Hepatocyte (in vitro differentiated cells): Measurements from ENCODE around the gene ABHD2. TPM values are rescaled to one million over a fixed set of nuclear protein-coding genes. Genes with fewer than 3 reads are reported as not detected.
"Not testable (repeated sequence)": the region's sequence is repeated elsewhere in the genome, so short reads cannot be mapped to it uniquely, and the experiment has no call there.

ENCODE experiments used
- DNase-seq: peaks from one replicate; pipeline ENCODE4 v3.0.0-alpha.2; 2016; ENCODE audit warnings: low spot score
- H2AFZ ChIP-seq: fragments of 200-600 bp; sonication (generic); 2 replicates; pipeline ENCODE4 v1.6.0; 2016; ENCODE audit warnings: antibody characterized with exemption, mild to moderate bottlenecking
- H3K27ac ChIP-seq: fragments of 200-600 bp; sonication (generic); 2 replicates; pipeline ENCODE4 v1.5.1; 2016; ENCODE audit warnings: mild to moderate bottlenecking
- H3K27me3 ChIP-seq: fragments of 200-600 bp; sonication (generic); 2 replicates; pipeline ENCODE4 v1.6.1; 2016
- H3K36me3 ChIP-seq: fragments of 200-600 bp; sonication (generic); replicated peaks from 2 replicates; pipeline ENCODE4 v1.5.1; 2016; ENCODE audit warnings: low read depth; ENCODE audit not compliant: insufficient read depth
- H3K4me1 ChIP-seq: fragments of 200-600 bp; sonication (generic); 2 replicates; pipeline ENCODE4 v1.5.1; 2016; ENCODE audit warnings: mild to moderate bottlenecking, moderate library complexity; ENCODE audit not compliant: insufficient read depth
- H3K4me2 ChIP-seq: fragments of 200-600 bp; sonication (generic); 2 replicates; pipeline ENCODE4 v1.6.0; 2016
- H3K4me3 ChIP-seq: fragments of 200-600 bp; sonication (generic); 2 replicates; pipeline ENCODE4 v1.5.1; 2016; ENCODE audit warnings: mild to moderate bottlenecking
- H3K79me2 ChIP-seq: fragments of 200-600 bp; sonication (generic); 2 replicates; pipeline ENCODE4 v1.6.0; 2017; ENCODE audit warnings: mild to moderate bottlenecking
- H3K9me2 ChIP-seq: fragments of 200-600 bp; sonication (generic); replicated peaks from 2 replicates; pipeline ENCODE4 v1.6.0; 2017; ENCODE audit warnings: mild to moderate bottlenecking; ENCODE audit not compliant: insufficient read depth
- H3K9me3 ChIP-seq: fragments of 200-600 bp; sonication (generic); 2 replicates; pipeline ENCODE4 v1.5.1; 2016; ENCODE audit warnings: low read depth, mild to moderate bottlenecking
- H4K20me1 ChIP-seq: fragments of 200-600 bp; sonication (generic); 2 replicates; pipeline ENCODE4 v1.6.0; 2016; ENCODE audit warnings: mild to moderate bottlenecking; ENCODE audit not compliant: insufficient read depth, poor library complexity, severe bottlenecking
- EZH2 ChIP-seq: fragments of 200-600 bp; sonication (generic); IDR thresholded peaks from 2 replicates; pipeline ENCODE4 v1.6.1; 2016; ENCODE audit warnings: antibody characterized with exemption, mild to moderate bottlenecking, borderline replicate concordance
- EZH2phosphoT487 ChIP-seq: fragments of 200-600 bp; sonication (generic); IDR thresholded peaks from one replicate; pipeline ENCODE4 v1.6.1; 2018; ENCODE audit warnings: antibody characterized with exemption, mild to moderate bottlenecking, low read depth, moderate library complexity; ENCODE audit not compliant: unreplicated experiment, severe bottlenecking
- WGBS: methylation state at CpG from one replicate; pipeline ENCODE4 v1.1.6; 2016; ENCODE audit warnings: low lambda C conversion rate; ENCODE audit errors: missing lambda C conversion rate; 5-methylcytosine and 5-hydroxymethylcytosine counted together
- polyA plus RNA-seq: library from polyadenylated mRNA; unstranded; fragments of >200 nt; fragmentation: Nextera tagmentation; extraction: Ambion mirVana; gene quantifications from 2 replicates; pipeline ENCODE4 v1.2.1, GENCODE V29; 2016
- total RNA-seq: library from RNA; depleted of rRNA; stranded (reverse); fragments of >200 nt; gene quantifications from 2 replicates; pipeline ENCODE4 v1.2.3, GENCODE V29; 2014
- TF ChIP-seq, protein P1 (sequence below): fragments of 200-600 bp; sonication (generic); IDR thresholded peaks from 2 replicates; pipeline ENCODE4 v1.5.1; 2016; ENCODE audit warnings: antibody characterized with exemption, mild to moderate bottlenecking; ENCODE audit not compliant: poor library complexity

The ABHD2 gene
- total and polyA plus RNA-seq, 2 experiments from 2014 or later = 11.7 to 59.7 TPM

DNA sequence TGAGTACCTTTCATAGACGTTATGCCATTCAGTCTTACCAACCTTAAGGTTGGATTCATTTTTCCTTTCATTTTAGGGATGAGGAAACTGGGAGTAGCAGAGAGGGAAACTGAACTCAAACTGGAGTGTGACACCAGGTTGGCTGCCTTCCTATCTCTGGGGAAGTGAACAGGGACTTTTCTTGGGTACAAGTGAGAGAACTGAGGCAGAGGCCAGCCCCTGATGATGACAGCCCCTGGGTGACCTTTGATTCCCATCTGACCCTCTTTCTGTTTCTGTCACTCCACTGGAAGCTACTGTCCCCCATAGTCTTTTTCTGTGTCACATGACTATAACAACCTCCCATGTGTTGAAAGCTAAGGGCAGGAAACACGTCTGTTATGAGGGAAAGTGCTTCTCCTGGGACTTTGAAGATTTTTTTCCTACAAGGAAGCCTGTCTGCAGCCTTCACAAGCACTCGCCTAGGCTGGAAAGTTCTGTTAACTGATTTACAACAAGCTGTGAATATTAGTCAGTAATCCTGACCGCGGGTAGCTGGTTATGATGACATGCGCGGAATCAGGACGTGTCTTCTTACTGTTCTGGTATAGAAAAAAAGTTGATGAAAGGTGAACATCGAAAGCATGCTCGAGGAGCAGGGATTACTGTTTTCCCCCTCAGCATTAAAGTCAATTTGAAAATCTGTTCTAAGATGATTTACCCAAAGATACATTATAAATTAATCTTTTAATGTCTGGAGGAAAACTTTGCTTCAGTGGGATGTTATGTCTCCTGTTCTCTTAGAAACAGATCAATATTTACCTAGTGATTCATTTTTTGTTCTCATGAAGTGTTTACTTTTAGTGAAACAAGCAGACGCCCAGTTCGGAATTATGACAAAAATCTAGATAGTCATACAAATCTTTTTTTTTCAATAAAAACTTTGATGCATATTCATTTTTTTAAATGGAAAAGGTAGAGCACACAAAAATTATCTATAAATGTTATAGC, 31.5 kb downstream of the ABHD2 start:
- 61% methylated on average over 12 of the region's 12 CpGs for WGBS

GRCh38 chr15:89120479-89121000, 32.3 kb downstream of the ABHD2 start:
- H3K36me3 ChIP-seq, H3K4me3 ChIP-seq, H3K27me3 ChIP-seq, H2AFZ ChIP-seq, H4K20me1 ChIP-seq, H3K9me2 ChIP-seq, DNase-seq, H3K9me3 ChIP-seq: not testable (repeated sequence)
- Histone ChIP-seq H3K79me2 (peaks cover 13% of the 10 kb centered on the region), H3K27ac (peak overlapping the region; percentile 92), H3K4me2 (peak overlapping the region; percentile 41), H3K4me1 (peaks cover 62% of the 10 kb centered on the region)
- 93% methylated on average over 13 of the region's 13 CpGs for WGBS

More for the DNA sequence above, 31.5 kb downstream of the ABHD2 start:
- peak; percentile 67 for DNase-seq
- Histone ChIP-seq H3K36me3 (no peaks in the 10 kb centered on the region), H3K9me3 (no peaks in the 10 kb centered on the region), H3K27ac (peak overlapping the region; percentile 92), H2AFZ (no peak overlapping the region), H3K4me1 (peaks cover 64% of the 10 kb centered on the region), H3K9me2 (no peaks in the 10 kb centered on the region), H3K79me2 (peaks cover 14% of the 10 kb centered on the region), H3K4me2 (peak overlapping the region; percentile 13), H3K27me3 (no peaks in the 10 kb centered on the region), H3K4me3 (no peak overlapping the region), H4K20me1 (no peaks in the 10 kb centered on the region)
- TF ChIP-seq EZH2 = no peak
- TF ChIP-seq, protein P1, sequence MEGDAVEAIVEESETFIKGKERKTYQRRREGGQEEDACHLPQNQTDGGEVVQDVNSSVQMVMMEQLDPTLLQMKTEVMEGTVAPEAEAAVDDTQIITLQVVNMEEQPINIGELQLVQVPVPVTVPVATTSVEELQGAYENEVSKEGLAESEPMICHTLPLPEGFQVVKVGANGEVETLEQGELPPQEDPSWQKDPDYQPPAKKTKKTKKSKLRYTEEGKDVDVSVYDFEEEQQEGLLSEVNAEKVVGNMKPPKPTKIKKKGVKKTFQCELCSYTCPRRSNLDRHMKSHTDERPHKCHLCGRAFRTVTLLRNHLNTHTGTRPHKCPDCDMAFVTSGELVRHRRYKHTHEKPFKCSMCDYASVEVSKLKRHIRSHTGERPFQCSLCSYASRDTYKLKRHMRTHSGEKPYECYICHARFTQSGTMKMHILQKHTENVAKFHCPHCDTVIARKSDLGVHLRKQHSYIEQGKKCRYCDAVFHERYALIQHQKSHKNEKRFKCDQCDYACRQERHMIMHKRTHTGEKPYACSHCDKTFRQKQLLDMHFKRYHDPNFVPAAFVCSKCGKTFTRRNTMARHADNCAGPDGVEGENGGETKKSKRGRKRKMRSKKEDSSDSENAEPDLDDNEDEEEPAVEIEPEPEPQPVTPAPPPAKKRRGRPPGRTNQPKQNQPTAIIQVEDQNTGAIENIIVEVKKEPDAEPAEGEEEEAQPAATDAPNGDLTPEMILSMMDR = no peak

DNA sequence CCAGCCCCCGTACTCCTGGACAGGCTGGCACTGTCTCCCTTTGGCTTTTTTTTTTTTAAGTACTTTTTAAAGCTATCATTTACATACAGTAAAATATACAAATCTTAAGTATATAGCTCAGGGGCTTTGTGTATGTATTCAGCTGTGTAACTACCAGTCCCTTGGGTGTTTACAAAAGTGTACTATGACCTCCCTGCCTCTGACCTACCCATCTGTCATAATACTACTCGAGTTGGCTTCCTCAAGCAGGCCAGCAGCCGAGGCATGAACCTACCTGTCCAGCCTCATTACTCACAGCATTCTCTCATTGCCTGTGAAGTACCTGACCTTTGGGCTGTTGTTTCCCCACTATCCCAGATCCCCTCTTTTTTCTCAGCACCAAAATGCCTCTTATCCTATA, 33.2 kb downstream of the ABHD2 start:
- H3K9me2 ChIP-seq = no peaks in the 10 kb centered on the region
- peak overlapping the region; percentile 41 for H3K4me2 ChIP-seq
- no peaks in the 10 kb centered on the region for H3K36me3 ChIP-seq
- 33% methylated on average over 3 of the region's 3 CpGs for WGBS
- H3K27me3 ChIP-seq = no peaks in the 10 kb centered on the region
- H3K79me2 ChIP-seq = peaks cover 13% of the 10 kb centered on the region
- no peaks in the 10 kb centered on the region for H3K9me3 ChIP-seq
- no peak overlapping the region for H3K4me3 ChIP-seq
- peak; percentile 77 for DNase-seq
- peaks cover 62% of the 10 kb centered on the region for H3K4me1 ChIP-seq
- peak overlapping the region; percentile 92 for H3K27ac ChIP-seq
- H4K20me1 ChIP-seq = no peaks in the 10 kb centered on the region
- TF ChIP-seq EZH2 = no peak
- TF ChIP-seq, protein P1 = no peak
- TF ChIP-seq EZH2phosphoT487 = no peak
- no peak overlapping the region for H2AFZ ChIP-seq

GRCh38 chr15:89122505-89123180, 34.4 kb downstream of the ABHD2 start:
- Histone ChIP-seq H3K79me2 (peaks cover 10% of the 10 kb centered on the region), H3K36me3 (no peaks in the 10 kb centered on the region), H3K27ac (peak overlapping the region; percentile 92), H3K9me2 (no peaks in the 10 kb centered on the region), H4K20me1 (no peaks in the 10 kb centered on the region), H3K4me3 (no peak overlapping the region), H3K9me3 (no peaks in the 10 kb centered on the region), H3K4me1 (peaks cover 63% of the 10 kb centered on the region), H3K27me3 (no peaks in the 10 kb centered on the region), H2AFZ (no peak overlapping the region), H3K4me2 (no peak overlapping the region)
- TF ChIP-seq EZH2phosphoT487 (no peak), EZH2 (no peak)
- TF ChIP-seq, protein P1 = no peak
- DNase-seq = no peak
- WGBS = 95% methylated on average over 4 of the region's 4 CpGs
